Neural cell (in vitro differentiated cells): Measurements from ENCODE around the gene TCN1. TPM values are rescaled to one million over a fixed set of nuclear protein-coding genes. Genes with fewer than 3 reads are reported as not detected.
"Not testable (repeated sequence)": the region's sequence is repeated elsewhere in the genome, so short reads cannot be mapped to it uniquely, and the experiment has no call there.

Source experiments
- H2AFZ ChIP-seq: fragments of 200-600, 300-800 bp; sonication (generic), shearing (Covaris generic); 2 replicates; pipeline ENCODE4 v1.6.0; 2014; ENCODE audit warnings: low read depth, mild to moderate bottlenecking, antibody characterized with exemption, low read length, moderate library complexity
- H3F3A ChIP-seq: fragments of 200-600 bp; shearing (Covaris generic); 2 replicates; pipeline ENCODE4 v1.6.1; 2016; ENCODE audit warnings: mild to moderate bottlenecking, moderate library complexity, mixed read lengths, antibody characterized with exemption, low read length; ENCODE audit not compliant: insufficient read depth, poor library complexity, severe bottlenecking
- H3K27ac ChIP-seq: fragments of 200-600, 300-800 bp; sonication (generic), shearing (Covaris generic); 2 replicates; pipeline ENCODE4 v1.5.1; 2014; ENCODE audit warnings: mild to moderate bottlenecking, low read length, moderate library complexity
- H3K27me3 ChIP-seq: fragments of 300-800, 200-600 bp; sonication (generic), shearing (Covaris generic); 2 replicates; pipeline ENCODE4 v1.6.0; 2014; ENCODE audit warnings: mild to moderate bottlenecking, low read depth, low read length, moderate library complexity; ENCODE audit not compliant: insufficient read depth
- H3K36me3 ChIP-seq: fragments of 300-800, 200-600 bp; sonication (generic), shearing (Covaris generic); 2 replicates; pipeline ENCODE4 v1.5.1; 2014; ENCODE audit warnings: mild to moderate bottlenecking, antibody characterized with exemption, low read length, moderate library complexity; ENCODE audit not compliant: insufficient read depth
- H3K4me2 ChIP-seq: fragments of 300-800, 200-600 bp; sonication (generic), shearing (Covaris generic); 2 replicates; pipeline ENCODE4 v1.6.0; 2014; ENCODE audit warnings: mild to moderate bottlenecking, low read length
- H3K4me3 ChIP-seq: fragments of 300-800, 200-600 bp; sonication (generic), shearing (Covaris generic); 2 replicates; pipeline ENCODE4 v1.5.1; 2014; ENCODE audit warnings: mild to moderate bottlenecking, low read length, moderate library complexity
- H3K79me2 ChIP-seq: fragments of 200-600 bp; shearing (Covaris generic); replicated peaks from 2 replicates; pipeline ENCODE4 v1.6.0; 2014; ENCODE audit warnings: mild to moderate bottlenecking, low read length, moderate library complexity; ENCODE audit not compliant: insufficient read depth
- H3K9ac ChIP-seq: fragments of 300-800, 200-600 bp; sonication (generic), shearing (Covaris generic); 2 replicates; pipeline ENCODE4 v1.6.1; 2016; ENCODE audit warnings: mild to moderate bottlenecking, low read length, mixed read lengths
- H3K9me2 ChIP-seq: fragments of 200-600 bp; shearing (Covaris generic); 2 replicates; pipeline ENCODE4 v1.6.1; 2016; ENCODE audit warnings: mild to moderate bottlenecking, low read length, mixed read lengths; ENCODE audit not compliant: insufficient read depth
- H3K9me3 ChIP-seq: fragments of 200-600, 300-800 bp; sonication (generic), shearing (Covaris generic); 2 replicates; pipeline ENCODE4 v1.6.1; 2016; ENCODE audit warnings: mild to moderate bottlenecking, mixed run types, low read length, moderate library complexity, mixed read lengths
- H4K20me1 ChIP-seq: fragments of 200-600 bp; shearing (Covaris generic); 2 replicates; pipeline ENCODE4 v1.6.1; 2016; ENCODE audit warnings: mild to moderate bottlenecking, mixed run types; ENCODE audit not compliant: insufficient read depth
- CTCF ChIP-seq: fragments of 450-650 bp; IDR thresholded peaks from 2 replicates; pipeline ENCODE4 v1.5.1; 2014; ENCODE audit warnings: antibody characterized with exemption, mild to moderate bottlenecking, moderate library complexity; ENCODE audit not compliant: poor library complexity, severe bottlenecking
- EP300 ChIP-seq: fragments of 450-650 bp; conservative IDR thresholded peaks from 2 replicates; pipeline ENCODE4 v1.6.1; 2014; ENCODE audit warnings: antibody characterized with exemption, mild to moderate bottlenecking, moderate library complexity; ENCODE audit not compliant: poor library complexity, severe bottlenecking
- EZH2 ChIP-seq: fragments of 200-600, 300-800 bp; shearing (Covaris generic), sonication (generic); IDR thresholded peaks from 2 replicates; pipeline ENCODE4 v1.6.1; 2014; ENCODE audit warnings: antibody characterized with exemption, low read length, borderline replicate concordance, mild to moderate bottlenecking; ENCODE audit not compliant: insufficient read depth, poor library complexity, severe bottlenecking
- MXI1 ChIP-seq: fragments of 450-650 bp; conservative IDR thresholded peaks from 2 replicates; pipeline ENCODE4 v1.6.1; 2014; ENCODE audit warnings: antibody characterized with exemption, mild to moderate bottlenecking; ENCODE audit not compliant: poor library complexity, severe bottlenecking
- POLR2AphosphoS5 ChIP-seq: IDR thresholded peaks from 2 replicates; pipeline ENCODE4 v1.6.1; 2012
- RAD21 ChIP-seq: fragments of 450-650 bp; conservative IDR thresholded peaks from 2 replicates; pipeline ENCODE4 v1.6.1; 2014; ENCODE audit warnings: antibody characterized with exemption, mild to moderate bottlenecking, moderate library complexity
- SMC3 ChIP-seq: fragments of 450-650 bp; conservative IDR thresholded peaks from 2 replicates; pipeline ENCODE4 v1.6.1; 2014; ENCODE audit warnings: antibody characterized with exemption, mild to moderate bottlenecking, moderate library complexity; ENCODE audit not compliant: poor library complexity
- TAF1 ChIP-seq: IDR thresholded peaks from 2 replicates; pipeline ENCODE4 v1.6.1; 2012; ENCODE audit warnings: low read depth
- polyA plus RNA-seq: library from polyadenylated mRNA; depleted of rRNA; stranded (reverse); fragments of >200 nt; gene quantifications from 2 replicates; pipeline ENCODE4 v1.2.3, GENCODE V29; 2014
- TF ChIP-seq, protein P1 (sequence below): IDR thresholded peaks from 2 replicates; pipeline ENCODE4 v1.6.1; 2012; ENCODE audit warnings: borderline replicate concordance

Gene TCN1
- polyA plus RNA-seq, 1 donor from 2014 or later, result not detected

GRCh38 chr11:59818572-59818971 lies 47.7 kb downstream of the TCN1 start:
- Histone ChIP-seq H3F3A (no peaks in the 10 kb centered on the region), H3K4me2 (no peak overlapping the region), H3K9me3 (no peaks in the 10 kb centered on the region), H3K9me2 (no peaks in the 10 kb centered on the region), H3K79me2 (no peaks in the 10 kb centered on the region), H2AFZ (no peak overlapping the region), H3K27ac (no peak overlapping the region), H4K20me1 (no peaks in the 10 kb centered on the region), H3K9ac (no peak overlapping the region), H3K27me3 (no peaks in the 10 kb centered on the region), H3K36me3 (no peaks in the 10 kb centered on the region), H3K4me3 (no peak overlapping the region)
- TF ChIP-seq EZH2 (no peak), SMC3 (no peak), RAD21 (no peak), MXI1 (no peak), TAF1 (no peak), EP300 (no peak), POLR2AphosphoS5 (no peak), CTCF (no peak)
- TF ChIP-seq, protein P1, sequence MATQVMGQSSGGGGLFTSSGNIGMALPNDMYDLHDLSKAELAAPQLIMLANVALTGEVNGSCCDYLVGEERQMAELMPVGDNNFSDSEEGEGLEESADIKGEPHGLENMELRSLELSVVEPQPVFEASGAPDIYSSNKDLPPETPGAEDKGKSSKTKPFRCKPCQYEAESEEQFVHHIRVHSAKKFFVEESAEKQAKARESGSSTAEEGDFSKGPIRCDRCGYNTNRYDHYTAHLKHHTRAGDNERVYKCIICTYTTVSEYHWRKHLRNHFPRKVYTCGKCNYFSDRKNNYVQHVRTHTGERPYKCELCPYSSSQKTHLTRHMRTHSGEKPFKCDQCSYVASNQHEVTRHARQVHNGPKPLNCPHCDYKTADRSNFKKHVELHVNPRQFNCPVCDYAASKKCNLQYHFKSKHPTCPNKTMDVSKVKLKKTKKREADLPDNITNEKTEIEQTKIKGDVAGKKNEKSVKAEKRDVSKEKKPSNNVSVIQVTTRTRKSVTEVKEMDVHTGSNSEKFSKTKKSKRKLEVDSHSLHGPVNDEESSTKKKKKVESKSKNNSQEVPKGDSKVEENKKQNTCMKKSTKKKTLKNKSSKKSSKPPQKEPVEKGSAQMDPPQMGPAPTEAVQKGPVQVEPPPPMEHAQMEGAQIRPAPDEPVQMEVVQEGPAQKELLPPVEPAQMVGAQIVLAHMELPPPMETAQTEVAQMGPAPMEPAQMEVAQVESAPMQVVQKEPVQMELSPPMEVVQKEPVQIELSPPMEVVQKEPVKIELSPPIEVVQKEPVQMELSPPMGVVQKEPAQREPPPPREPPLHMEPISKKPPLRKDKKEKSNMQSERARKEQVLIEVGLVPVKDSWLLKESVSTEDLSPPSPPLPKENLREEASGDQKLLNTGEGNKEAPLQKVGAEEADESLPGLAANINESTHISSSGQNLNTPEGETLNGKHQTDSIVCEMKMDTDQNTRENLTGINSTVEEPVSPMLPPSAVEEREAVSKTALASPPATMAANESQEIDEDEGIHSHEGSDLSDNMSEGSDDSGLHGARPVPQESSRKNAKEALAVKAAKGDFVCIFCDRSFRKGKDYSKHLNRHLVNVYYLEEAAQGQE, result no peak

DNA sequence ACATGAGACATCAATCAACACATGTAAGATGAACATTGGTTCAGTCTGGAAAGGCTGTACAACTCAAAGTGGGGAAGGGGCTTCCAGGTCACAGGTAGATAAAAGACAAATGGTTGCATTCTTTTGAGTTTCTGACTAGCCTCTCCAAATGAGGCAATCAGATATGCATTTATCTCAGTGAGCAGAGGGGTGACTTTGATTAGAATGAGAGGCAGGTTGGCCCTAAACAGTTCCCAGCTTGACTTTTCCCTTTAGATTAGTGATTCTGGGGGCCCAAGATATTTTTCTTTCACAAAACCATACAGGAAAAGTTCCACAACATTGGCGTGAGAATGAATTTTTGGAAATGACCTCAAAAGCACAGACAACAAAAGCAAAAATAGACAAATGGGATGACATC lies 49.9 kb downstream of the TCN1 start:
- H3K27me3 ChIP-seq, H3K9ac ChIP-seq, H3K27ac ChIP-seq, H3F3A ChIP-seq, H3K79me2 ChIP-seq, H3K36me3 ChIP-seq, H3K9me2 ChIP-seq, H3K4me2 ChIP-seq, H3K9me3 ChIP-seq, H3K4me3 ChIP-seq, H4K20me1 ChIP-seq, H2AFZ ChIP-seq: not testable (repeated sequence)

GRCh38 chr11:59815754-59816153 lies 50.5 kb downstream of the TCN1 start:
- H3K9ac ChIP-seq, result no peak overlapping the region
- H3K4me2 ChIP-seq, result no peak overlapping the region
- H4K20me1 ChIP-seq, result no peaks in the 10 kb centered on the region
- no peak overlapping the region for H3K4me3 ChIP-seq
- no peak for TF ChIP-seq EP300
- TF ChIP-seq MXI1, result no peak
- TF ChIP-seq, protein P1, result no peak
- TF ChIP-seq RAD21, result no peak
- TF ChIP-seq POLR2AphosphoS5, result no peak
- TF ChIP-seq EZH2, result no peak
- TF ChIP-seq TAF1, result no peak
- no peak for TF ChIP-seq CTCF
- no peak for TF ChIP-seq SMC3
- H3F3A ChIP-seq, result no peaks in the 10 kb centered on the region
- no peaks in the 10 kb centered on the region for H3K27me3 ChIP-seq
- H3K79me2 ChIP-seq, result no peaks in the 10 kb centered on the region
- H3K9me2 ChIP-seq, result no peaks in the 10 kb centered on the region
- no peaks in the 10 kb centered on the region for H3K9me3 ChIP-seq
- H3K36me3 ChIP-seq, result no peaks in the 10 kb centered on the region
- H2AFZ ChIP-seq, result no peak overlapping the region
- no peak overlapping the region for H3K27ac ChIP-seq
